HG02798 (cell line): ENCODE data around the gene SMIM22.

Source experiments
- ATAC-seq: cut with Tn5 transposase; IDR thresholded peaks from one replicate; pipeline ENCODE4 v1.9.1; 2021; ENCODE audit warnings: mild to moderate bottlenecking; ENCODE audit not compliant: unreplicated experiment, poor library complexity

SMIM22 gene

GRCh38 chr16:4795181-4795827 lies at the start of gene SMIM22:
Gene SMIM22 (plus strand): TSS chr16:4795369. CDS start chr16:4795735, 366 bp downstream.
- ATAC-seq, result no peak

- ATAC-seq, result no peak
Observed at GRCh38 chr16:4746215-4746614, 49.0 kb upstream of the SMIM22 start.

GRCh38 chr16:4746991-4747574 lies 48.1 kb upstream of the SMIM22 start:
- ATAC-seq, result no peak

- ATAC-seq, result no peak
Observed at GRCh38 chr16:4747906-4748681, 47.1 kb upstream of the SMIM22 start.

- no peak for ATAC-seq
Observed at GRCh38 chr16:4748682-4749411, 46.3 kb upstream of the SMIM22 start.

GRCh38 chr16:4749700-4750257 lies 45.4 kb upstream of the SMIM22 start:
- no peak for ATAC-seq

GRCh38 chr16:4750896-4751295 lies 44.3 kb upstream of the SMIM22 start:
- ATAC-seq, result no peak

GRCh38 chr16:4752351-4753100 lies 42.6 kb upstream of the SMIM22 start:
- ATAC-seq, result no peak

- ATAC-seq, result no peak
Observed at GRCh38 chr16:4753227-4753626, 41.9 kb upstream of the SMIM22 start.

- no peak for ATAC-seq
Observed at GRCh38 chr16:4754865-4755264, 40.3 kb upstream of the SMIM22 start.

- ATAC-seq, result no peak
Observed at GRCh38 chr16:4755687-4756086, 39.5 kb upstream of the SMIM22 start.

GRCh38 chr16:4760221-4760910 lies 34.8 kb upstream of the SMIM22 start:
- no peak for ATAC-seq

GRCh38 chr16:4762205-4762604 lies 33.0 kb upstream of the SMIM22 start:
- ATAC-seq, result no peak

- ATAC-seq, result no peak
Observed at GRCh38 chr16:4763791-4764190, 31.4 kb upstream of the SMIM22 start.

GRCh38 chr16:4765511-4766474 lies 29.4 kb upstream of the SMIM22 start:
- ATAC-seq, result no peak

- ATAC-seq, result peak; percentile 89
Observed at GRCh38 chr16:4766875-4767628, 28.1 kb upstream of the SMIM22 start, which contains the start of gene ZNF500. Gene ZNF500 (minus strand): TSS chr16:4767162. CDS start chr16:4765978, 1,184 bp downstream.

GRCh38 chr16:4767872-4768548 lies 27.2 kb upstream of the SMIM22 start:
- no peak for ATAC-seq
